BJ (cell line): ENCODE data around the gene YPEL5. TPM values are rescaled to one million over a fixed set of nuclear protein-coding genes. Genes with fewer than 3 reads are reported as not detected.

Experiments
- CTCF ChIA-PET: fragments of 350-600 bp; formaldehyde crosslinking; extraction: SDS; loops from one replicate; lab custom pipeline; 2021; ENCODE audit warnings: antibody characterized with exemption, inconsistent platforms; lab: Yijun Ruan, JAX
- POLR2A ChIA-PET: fragments of 300-600 bp; sonication (Branson Sonifier 250); formaldehyde crosslinking; extraction: SDS; loops from one replicate; lab custom pipeline; 2021; ENCODE audit warnings: antibody characterized with exemption; lab: Charles Lee
- DNase-seq: peaks from one replicate; pipeline ENCODE4 v3.0.0-alpha.2; 2011; ENCODE audit warnings: low read depth
- H3K27me3 ChIP-seq: 2 replicates; pipeline ENCODE4 v1.6.0; 2011; ENCODE audit warnings: low read length; ENCODE audit not compliant: control insufficient read depth, insufficient read depth
- H3K36me3 ChIP-seq: 2 replicates; pipeline ENCODE4 v1.5.1; 2011; ENCODE audit warnings: low read length; ENCODE audit not compliant: control insufficient read depth, insufficient read depth
- H3K4me3 ChIP-seq: 2 replicates; pipeline ENCODE4 v1.5.1; 2011; ENCODE audit warnings: low read depth, mild to moderate bottlenecking, control low read depth, low read length
- CTCF ChIP-seq: IDR thresholded peaks from 2 replicates; pipeline ENCODE4 v1.5.1; 2011; ENCODE audit warnings: low read depth, mild to moderate bottlenecking, control low read depth, inconsistent platforms, low read length, moderate library complexity; ENCODE audit not compliant: insufficient read depth
- polyA plus RNA-seq: library from polyadenylated mRNA; depleted of rRNA; stranded (reverse); fragments of >200 nt; gene quantifications from 2 replicates; pipeline ENCODE4 v1.2.3, GENCODE V29; 2011

The YPEL5 gene
- polyA plus RNA-seq, 1 experiment: 141 TPM

- H3K4me3 ChIP-seq: no peak overlapping the region
- ChIA-PET CTCF (interaction anchor here (0.6 to 2.4 kb wide), 3 partner anchors 19 to 523 kb away, joined by 4 to 12 read pairs (median 8); no protein-coding TSS in a partner anchor), POLR2A (no interaction called here)
- no peak for DNase-seq
- peaks cover 9% of the 10 kb centered on the region for H3K27me3 ChIP-seq
- no peaks in the 10 kb centered on the region for H3K36me3 ChIP-seq
- no peak for TF ChIP-seq CTCF
Measured at GRCh38 chr2:30184035-30184434, 37.2 kb downstream of the YPEL5 start.

GRCh38 chr2:30185178-30185577 is 38.4 kb downstream of the YPEL5 start:
- Histone ChIP-seq H3K36me3 (no peaks in the 10 kb centered on the region), H3K4me3 (no peak overlapping the region), H3K27me3 (peaks cover 4% of the 10 kb centered on the region; the same call in 1 of the 2 replicates)
- no peak for DNase-seq
- no peak for TF ChIP-seq CTCF
- POLR2A ChIA-PET: no interaction called here
- CTCF ChIA-PET: interaction anchor here (1.2 to 2.4 kb wide), 3 partner anchors 20 to 522 kb away, joined by 3 to 12 read pairs (median 8); no protein-coding TSS in a partner anchor

GRCh38 chr2:30188292-30188691 is 41.5 kb downstream of the YPEL5 start:
- ChIA-PET POLR2A (no interaction called here), CTCF (no interaction called here)
- Histone ChIP-seq H3K36me3 (no peaks in the 10 kb centered on the region), H3K4me3 (no peak overlapping the region), H3K27me3 (peaks cover 2% of the 10 kb centered on the region; the same call in 1 of the 2 replicates)
- no peak for DNase-seq
- TF ChIP-seq CTCF: no peak

- Histone ChIP-seq H3K36me3 (no peaks in the 10 kb centered on the region), H3K27me3 (peaks cover 2% of the 10 kb centered on the region), H3K4me3 (no peak overlapping the region)
- ChIA-PET CTCF (no interaction called here), POLR2A (no interaction called here)
- TF ChIP-seq CTCF: no peak
- DNase-seq: no peak
Measured at GRCh38 chr2:30190637-30191036, 43.8 kb downstream of the YPEL5 start.

GRCh38 chr2:30191107-30191506 is 44.3 kb downstream of the YPEL5 start:
- CTCF ChIA-PET: interaction anchor here (0.5 kb wide), 1 partner anchor 268 kb away, joined by 3 read pairs; no protein-coding TSS in a partner anchor

More at GRCh38 chr2:30191107-30191506, 44.3 kb downstream of the YPEL5 start:
- no peak for TF ChIP-seq CTCF
- POLR2A ChIA-PET: no interaction called here
- H3K4me3 ChIP-seq: no peak overlapping the region
- H3K27me3 ChIP-seq: peaks cover 2% of the 10 kb centered on the region
- DNase-seq: no peak
- H3K36me3 ChIP-seq: no peaks in the 10 kb centered on the region
